CD1c-positive myeloid dendritic cell (primary cell): ENCODE data around the gene COX11.

Experiments
- DNase-seq: peaks from one replicate; pipeline ENCODE4 v3.0.0-alpha.2; 2016; ENCODE audit errors: extremely low spot score

COX11 gene

GRCh38 chr17:54968262-54968987, at the start of gene COX11, which contains the start of gene STXBP4:
TSS of gene COX11 (minus strand) at chr17:54968654. CDS start at chr17:54968646, 8 bp downstream.
TSS of gene STXBP4 (plus strand) at chr17:54968765. CDS start at chr17:54986220, 17,455 bp downstream.
- peak; percentile 98 for DNase-seq

DNA sequence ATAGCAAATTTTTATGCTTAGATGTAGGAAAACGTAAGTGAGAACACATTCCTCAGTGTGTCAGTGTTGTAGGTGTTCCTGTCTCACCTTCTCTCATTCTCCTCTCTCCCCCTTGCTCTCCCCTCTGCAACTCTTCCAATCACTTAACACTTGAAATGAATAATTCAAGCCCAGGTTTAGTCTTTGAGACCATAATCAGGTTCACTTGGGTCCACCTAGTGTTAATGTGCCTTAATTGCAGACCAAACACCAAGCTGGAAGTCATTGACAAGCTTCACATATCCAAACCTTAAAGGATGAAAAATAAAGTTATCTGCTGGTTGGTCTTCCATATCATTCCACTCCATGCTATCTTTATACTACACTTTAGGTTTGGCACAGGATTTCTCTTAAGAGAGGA, 37.1 kb upstream of the COX11 start:
- DNase-seq, result no peak

- no peak for DNase-seq
Observed at GRCh38 chr17:55004484-55004883, 36.0 kb upstream of the COX11 start.

- DNase-seq, result no peak
Observed at GRCh38 chr17:55002458-55002857, 34.0 kb upstream of the COX11 start.

GRCh38 chr17:54996441-54996840, 28.0 kb upstream of the COX11 start:
- DNase-seq, result no peak

DNA sequence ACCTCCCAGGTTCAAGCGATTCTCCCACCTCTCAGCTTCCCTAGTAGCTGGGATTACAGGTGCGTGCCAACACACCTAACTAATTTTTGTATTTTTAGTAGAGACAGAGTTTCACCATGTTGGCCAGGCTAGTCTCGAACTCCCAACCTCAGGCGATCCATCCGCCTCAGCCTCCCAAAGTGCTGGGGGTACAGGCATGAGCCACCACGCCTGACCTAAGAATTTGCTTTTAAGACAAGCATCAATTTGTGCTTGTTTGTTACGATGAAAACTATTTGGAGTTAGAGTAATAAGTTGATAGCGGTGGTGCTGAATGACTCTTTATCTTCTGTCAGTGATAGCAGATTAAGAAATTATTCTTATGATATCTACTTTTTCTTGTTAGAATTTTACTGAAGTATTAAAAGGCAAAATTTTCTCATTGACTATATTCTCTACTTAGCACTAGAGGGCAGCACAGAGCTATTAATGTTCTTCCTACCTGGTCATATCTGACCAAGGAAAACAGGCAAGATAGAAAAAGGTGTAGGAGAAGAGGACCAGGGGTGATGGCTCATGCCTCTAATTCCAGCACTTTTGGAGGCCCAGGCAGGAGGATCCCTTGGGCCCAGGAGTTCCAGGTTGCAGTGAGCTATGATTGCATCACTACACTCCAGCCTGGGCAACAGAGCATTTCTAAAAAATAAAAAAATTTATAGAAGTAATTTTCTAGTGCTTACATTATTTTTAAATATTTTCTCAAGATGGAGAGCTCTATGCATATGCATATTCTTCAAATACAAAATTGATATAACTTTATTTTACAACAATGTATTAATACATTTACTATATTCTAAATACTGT, 24.6 kb upstream of the COX11 start:
- DNase-seq, result peak; percentile 67

GRCh38 chr17:54991567-54991966, 23.1 kb upstream of the COX11 start:
- DNase-seq, result no peak

GRCh38 chr17:54990118-54990517, 21.7 kb upstream of the COX11 start:
- no peak for DNase-seq

- DNase-seq, result no peak
Observed at GRCh38 chr17:54985476-54985875, 17.0 kb upstream of the COX11 start.

DNA sequence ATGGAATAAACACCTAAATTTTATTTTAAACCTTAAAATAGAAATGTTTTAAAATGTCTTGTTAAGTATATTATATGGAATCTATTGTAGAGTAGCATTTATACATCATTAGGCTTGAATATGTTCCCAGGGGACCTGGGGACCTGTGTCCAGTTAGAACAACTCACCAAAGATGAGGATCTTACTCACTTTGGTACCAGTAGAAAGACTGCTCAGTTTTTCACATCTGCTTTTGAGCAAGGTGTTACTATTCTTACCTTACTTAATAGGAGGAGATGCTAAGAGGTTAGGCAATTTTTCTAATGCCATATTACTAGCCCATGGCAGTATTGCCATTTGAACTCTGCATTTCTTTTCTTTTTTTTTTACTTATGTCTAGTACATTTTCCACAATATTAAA, 14.8 kb upstream of the COX11 start:
- no peak for DNase-seq

GRCh38 chr17:54982399-54982798, 13.9 kb upstream of the COX11 start:
- DNase-seq, result no peak

- no peak for DNase-seq
Observed at GRCh38 chr17:54980375-54980774, 11.9 kb upstream of the COX11 start.

DNA sequence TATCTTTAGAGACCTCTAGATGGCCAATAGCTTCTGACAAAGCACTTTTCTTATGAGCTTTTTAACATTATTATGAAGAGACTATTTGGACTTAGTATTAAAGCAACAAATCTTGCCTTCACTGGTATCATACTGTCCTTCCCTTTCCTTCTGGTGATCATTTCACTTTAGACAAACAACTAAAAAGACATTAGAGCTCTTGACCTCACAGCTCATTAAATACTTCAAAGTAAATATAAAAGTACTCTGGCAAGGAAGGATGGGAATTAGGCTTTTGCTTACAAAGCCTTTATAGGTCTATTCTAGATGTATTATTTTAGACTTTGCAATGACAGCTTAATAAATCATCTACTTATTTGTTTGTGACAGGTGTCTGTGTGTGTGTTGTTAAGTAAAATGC, 11.2 kb upstream of the COX11 start:
- no peak for DNase-seq

- no peak for DNase-seq
Observed at GRCh38 chr17:54977744-54978143, 9.3 kb upstream of the COX11 start.

GRCh38 chr17:54976316-54976715, 7.9 kb upstream of the COX11 start:
- DNase-seq, result no peak

DNA sequence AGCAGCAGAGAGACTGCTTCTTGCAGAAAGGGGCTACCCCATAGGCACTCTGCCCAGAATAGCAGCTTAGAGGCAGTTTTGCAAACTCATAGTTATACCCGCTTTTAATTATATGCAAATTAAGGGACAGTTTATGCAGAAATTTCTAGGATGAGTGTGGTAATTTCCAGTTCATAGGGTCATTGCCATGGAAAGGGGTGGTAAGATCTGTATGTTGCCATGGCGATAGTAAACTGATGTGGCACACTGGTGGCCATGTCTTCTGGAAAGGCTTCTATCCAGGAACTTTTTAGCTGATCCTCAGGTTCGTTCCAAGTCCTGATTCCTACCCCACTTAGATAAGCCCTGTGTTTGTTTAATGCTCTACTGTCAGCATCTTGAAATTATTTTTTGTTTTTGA, 6.3 kb upstream of the COX11 start:
- no peak for DNase-seq

GRCh38 chr17:54972406-54973138, 4.1 kb upstream of the COX11 start:
- no peak for DNase-seq

DNA sequence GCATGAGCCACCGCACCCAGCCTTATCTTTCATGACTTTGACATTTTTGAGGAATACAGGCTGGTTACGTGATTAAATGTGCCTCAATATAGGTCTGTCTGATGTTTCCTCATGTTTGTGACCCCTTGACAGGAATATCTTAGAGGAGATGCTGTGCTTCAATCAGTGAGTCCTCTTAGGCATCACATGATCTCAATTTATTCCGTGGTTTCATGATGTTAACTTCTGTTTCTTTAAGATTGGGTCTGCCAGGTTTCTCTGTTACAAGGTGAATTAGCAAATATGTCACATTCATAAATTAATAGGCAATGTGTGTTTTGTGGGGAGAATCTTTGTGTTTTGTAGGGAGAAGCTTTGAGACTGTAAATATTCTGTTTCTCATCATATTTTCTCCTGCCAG, 3.4 kb upstream of the COX11 start:
- DNase-seq, result no peak

- DNase-seq, result no peak
Observed at GRCh38 chr17:54971147-54971546, 2.7 kb upstream of the COX11 start.

DNA sequence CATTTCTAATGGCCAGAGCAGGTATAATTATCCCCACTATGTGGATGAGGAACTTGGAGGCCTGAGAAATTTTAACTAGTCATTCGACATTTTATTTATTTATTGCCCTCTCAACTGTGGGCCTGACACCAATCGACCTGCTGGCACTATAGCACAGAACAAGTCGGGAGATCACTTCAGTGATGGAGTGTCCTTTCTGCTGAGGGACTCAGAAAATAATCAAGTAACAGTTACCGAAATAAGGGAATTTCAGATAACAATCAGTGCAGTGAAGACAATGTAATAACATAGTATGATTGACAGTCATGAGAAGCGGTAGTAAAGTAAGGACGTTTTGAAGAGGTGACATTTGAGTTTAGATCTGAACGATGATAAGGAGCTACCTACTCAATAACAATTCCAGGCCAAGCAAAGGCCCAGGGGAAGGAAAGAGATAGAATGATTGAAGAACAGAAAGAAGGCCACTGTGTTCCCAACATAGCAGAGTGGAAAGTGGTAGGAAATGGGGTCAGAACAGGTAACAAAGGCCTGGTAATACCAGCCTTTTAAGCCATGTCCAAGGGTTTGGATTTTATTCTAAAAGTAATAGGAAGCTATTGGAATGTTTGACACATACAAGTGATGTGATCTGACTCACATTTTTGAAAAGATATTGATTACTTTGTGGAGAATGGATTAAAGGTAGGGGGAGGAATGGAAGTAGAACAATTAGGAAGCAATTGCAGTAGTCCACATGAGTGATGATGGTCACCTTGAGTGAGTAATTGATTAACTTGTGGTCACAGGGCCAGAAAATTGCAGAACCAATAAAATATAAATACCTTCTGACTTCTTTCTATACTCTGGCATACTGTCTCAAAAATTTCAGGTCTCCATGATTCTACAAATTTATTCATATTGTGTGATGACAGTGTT, 1.5 kb upstream of the COX11 start:
- no peak for DNase-seq

DNA sequence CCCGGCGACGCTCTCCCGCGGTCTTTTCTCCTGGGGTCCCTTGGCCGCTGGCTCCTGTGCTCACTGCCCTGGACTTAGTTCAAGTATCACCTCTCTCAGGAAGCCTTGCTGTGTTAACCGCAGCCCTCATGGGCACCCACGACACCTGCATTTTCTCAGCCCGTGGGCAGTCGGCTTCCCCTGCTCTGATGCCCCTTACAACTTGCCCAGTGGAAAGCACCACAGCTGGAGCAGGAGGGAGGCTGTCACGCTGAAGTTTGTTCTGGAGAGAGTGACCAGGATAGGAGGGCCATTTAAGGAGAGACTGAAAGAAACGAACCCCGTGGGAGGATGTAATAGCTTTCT, 506 bp upstream of the COX11 start:
- peak; percentile 17 for DNase-seq
